H9 (cell line): ENCODE data around the gene KCNMB2. TPM values are rescaled to one million over a fixed set of nuclear protein-coding genes. Genes with fewer than 3 reads are reported as not detected.

ENCODE experiments used
- DNase-seq: peaks from one replicate; pipeline ENCODE4 v3.0.0-alpha.2; 2017
- H2AFZ ChIP-seq: one replicate; pipeline ENCODE4 v1.6.1; 2013; ENCODE audit warnings: mild to moderate bottlenecking, low read length, control low read depth, moderate library complexity
- H2AK5ac ChIP-seq: 2 replicates; pipeline ENCODE4 v1.6.1; 2013; ENCODE audit warnings: low read length, control low read depth, mixed read lengths; ENCODE audit not compliant: insufficient read length
- H2BK120ac ChIP-seq: one replicate; pipeline ENCODE4 v1.6.1; 2013; ENCODE audit warnings: low read depth, mild to moderate bottlenecking, low read length, control low read depth, inconsistent platforms; ENCODE audit not compliant: poor library complexity, severe bottlenecking
- H2BK12ac ChIP-seq: 2 replicates; pipeline ENCODE4 v1.6.1; 2013; ENCODE audit warnings: low read length, control low read depth, mixed read lengths, low read depth; ENCODE audit not compliant: insufficient read length
- H2BK15ac ChIP-seq: 2 replicates; pipeline ENCODE4 v1.6.1; 2013; ENCODE audit warnings: low read depth, low read length, control low read depth
- H2BK20ac ChIP-seq: one replicate; pipeline ENCODE4 v1.6.1; 2013; ENCODE audit warnings: low read depth, mild to moderate bottlenecking, low read length, control low read depth, inconsistent platforms; ENCODE audit not compliant: poor library complexity, severe bottlenecking
- H2BK5ac ChIP-seq: 2 replicates; pipeline ENCODE4 v1.6.1; 2013; ENCODE audit warnings: low read length, control low read depth, mixed read lengths; ENCODE audit not compliant: insufficient read length
- H3K14ac ChIP-seq: 2 replicates; pipeline ENCODE4 v1.6.1; 2013; ENCODE audit warnings: low read length, control low read depth; ENCODE audit not compliant: insufficient read depth
- H3K18ac ChIP-seq: 2 replicates; pipeline ENCODE4 v1.6.1; 2013; ENCODE audit warnings: low read depth, mild to moderate bottlenecking, mixed read lengths, low read length, control low read depth; ENCODE audit not compliant: insufficient read length
- H3K23ac ChIP-seq: 2 replicates; pipeline ENCODE4 v1.6.1; 2013; ENCODE audit warnings: low read length, control low read depth, mixed read lengths, low read depth; ENCODE audit not compliant: insufficient read length
- H3K23me2 ChIP-seq: 2 replicates; pipeline ENCODE4 v1.6.1; 2013; ENCODE audit warnings: low read depth, mild to moderate bottlenecking, mixed read lengths, low read length, control low read depth; ENCODE audit not compliant: insufficient read length, poor library complexity, severe bottlenecking
- H3K27ac ChIP-seq: 2 replicates; pipeline ENCODE4 v1.5.1; 2013; ENCODE audit warnings: low read length, control low read depth, mixed read lengths, low read depth; ENCODE audit not compliant: insufficient read length
- H3K27me3 ChIP-seq: 2 replicates; pipeline ENCODE4 v1.6.1; 2013; ENCODE audit warnings: low read length, control low read depth, inconsistent platforms; ENCODE audit not compliant: insufficient read depth
- H3K4ac ChIP-seq: 2 replicates; pipeline ENCODE4 v1.6.1; 2013; ENCODE audit warnings: low read depth, mild to moderate bottlenecking, control low read depth, inconsistent platforms, low read length, moderate library complexity
- H3K4me1 ChIP-seq: 2 replicates; pipeline ENCODE4 v1.6.1; 2013; ENCODE audit warnings: low read length, control low read depth, inconsistent platforms; ENCODE audit not compliant: insufficient read depth
- H3K4me2 ChIP-seq: 2 replicates; pipeline ENCODE4 v1.6.1; 2013; ENCODE audit warnings: low read length, control low read depth, mixed read lengths; ENCODE audit not compliant: insufficient read length, insufficient read depth
- H3K56ac ChIP-seq: 2 replicates; pipeline ENCODE4 v1.6.1; 2013; ENCODE audit warnings: low read depth, mild to moderate bottlenecking, mixed read lengths, low read length, control low read depth; ENCODE audit not compliant: insufficient read length
- H3K79me1 ChIP-seq: 2 replicates; pipeline ENCODE4 v1.6.1; 2013; ENCODE audit warnings: low read depth, mild to moderate bottlenecking, moderate library complexity, low read length, control low read depth, inconsistent platforms; ENCODE audit not compliant: insufficient read depth, poor library complexity, severe bottlenecking
- H3K79me2 ChIP-seq: 2 replicates; pipeline ENCODE4 v1.6.1; 2013; ENCODE audit warnings: low read length, control low read depth, inconsistent platforms; ENCODE audit not compliant: insufficient read depth
- H3K9ac ChIP-seq: 2 replicates; pipeline ENCODE4 v1.6.1; 2013; ENCODE audit warnings: low read length, control low read depth, mixed read lengths; ENCODE audit not compliant: insufficient read length; ENCODE audit errors: extremely low read depth
- H3K9me3 ChIP-seq: one replicate; pipeline ENCODE4 v1.6.1; 2013; ENCODE audit warnings: low read depth, low read length, inconsistent platforms; ENCODE audit not compliant: control insufficient read depth
- H3T11ph ChIP-seq: one replicate; pipeline ENCODE4 v1.6.1; 2013; ENCODE audit warnings: mild to moderate bottlenecking, low read length, control low read depth, inconsistent platforms
- H4K20me1 ChIP-seq: one replicate; pipeline ENCODE4 v1.6.1; 2013; ENCODE audit not compliant: control insufficient read depth, insufficient read length, insufficient read depth
- H4K5ac ChIP-seq: 2 replicates; pipeline ENCODE4 v1.6.1; 2013; ENCODE audit warnings: low read depth, mild to moderate bottlenecking, mixed read lengths, low read length, control low read depth; ENCODE audit not compliant: insufficient read length
- H4K8ac ChIP-seq: replicated peaks from 2 replicates; pipeline ENCODE4 v1.6.1; 2013; ENCODE audit warnings: low read length, control low read depth, mixed read lengths, low read depth; ENCODE audit not compliant: insufficient read length
- H4K91ac ChIP-seq: 2 replicates; pipeline ENCODE4 v1.6.1; 2013; ENCODE audit warnings: low read depth, mild to moderate bottlenecking, moderate library complexity, mixed read lengths, low read length, control low read depth; ENCODE audit not compliant: insufficient read length
- H3K27ac Mint-ChIP-seq, 3 experiments: 2 replicates in 2 of 3; 3 replicates in 1 of 3; pipeline ENCODE4 v1.8.0; 2020 to 2021; ENCODE audit warnings: mixed read lengths in 3 of 3, mild to moderate bottlenecking in 1 of 3, moderate library complexity in 1 of 3
- H3K27me3 Mint-ChIP-seq: 2 replicates; pipeline ENCODE4 v1.8.0; 2021; ENCODE audit warnings: low read depth, mild to moderate bottlenecking, moderate library complexity, mixed read lengths
- H3K36me3 Mint-ChIP-seq, 3 experiments: 2 replicates in 2 of 3; 3 replicates in 1 of 3; pipeline ENCODE4 v1.8.0; 2020 to 2021; ENCODE audit warnings: low read depth in 3 of 3, mixed read lengths in 3 of 3; ENCODE audit not compliant: insufficient read depth in 1 of 3
- H3K4me1 Mint-ChIP-seq, 2 experiments: 2 replicates each; pipeline ENCODE4 v1.8.0; 2020; ENCODE audit warnings: mixed read lengths in 2 of 2
- H3K4me3 Mint-ChIP-seq, 2 experiments: 2 replicates in 1 of 2; 3 replicates in 1 of 2; pipeline ENCODE4 v1.8.0; 2020 to 2021; ENCODE audit warnings: mild to moderate bottlenecking in 2 of 2, mixed read lengths in 2 of 2, moderate library complexity in 1 of 2
- H3K9me3 Mint-ChIP-seq, 2 experiments: 2 replicates in 1 of 2; 3 replicates in 1 of 2; pipeline ENCODE4 v1.8.0; 2020; ENCODE audit warnings: mild to moderate bottlenecking in 2 of 2, mixed read lengths in 2 of 2, moderate library complexity in 1 of 2
- total RNA-seq: library from RNA; stranded (reverse); gene quantifications from 2 replicates; pipeline ENCODE4 v1.2.1, GENCODE V29; 2021
- TF ChIP-seq, protein P1 (sequence below): fragments of 200-600 bp; sonication (generic); conservative IDR thresholded peaks from 3 replicates; pipeline ENCODE4 v1.8.0; 2021; ENCODE audit warnings: antibody characterized with exemption, mild to moderate bottlenecking

The KCNMB2 gene
- total RNA-seq, 1 experiment from 2014 or later: not detected

DNA sequence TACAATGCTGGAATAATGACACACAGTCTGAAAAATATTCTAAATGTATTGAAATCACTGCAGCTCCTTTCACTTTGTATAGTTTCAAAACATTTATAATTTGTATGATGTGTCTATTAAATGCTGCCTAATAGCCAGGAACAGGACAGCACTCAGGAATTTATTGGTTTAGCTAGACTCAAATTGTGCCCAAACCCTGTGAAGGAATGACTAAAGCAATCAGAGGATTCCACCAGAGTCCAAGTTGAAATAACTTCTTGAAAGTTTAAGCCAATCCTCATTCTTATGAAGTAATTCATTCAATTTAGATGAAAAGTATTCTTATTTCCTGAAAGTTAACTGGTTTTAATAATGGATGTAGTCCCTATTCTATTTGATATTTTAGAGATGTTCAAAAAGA is 268.4 kb downstream of the KCNMB2 start:
- H2BK12ac ChIP-seq: no peak overlapping the region
- no peak overlapping the region for H3K9ac ChIP-seq
- H3K4ac ChIP-seq: no peak overlapping the region
- Mint-ChIP-seq H3K4me1 (peaks cover 8 to 14% of the 10 kb centered on the region in 2 experiments), H3K27me3 (no peaks in the 10 kb centered on the region), H3K27ac (no peak overlapping the region), H3K4me3 (no peak overlapping the region), H3K36me3 (no peaks in the 10 kb centered on the region), H3K9me3 (no peaks in the 10 kb centered on the region)
- no peak overlapping the region for H3T11ph ChIP-seq
- no peak overlapping the region for H3K23ac ChIP-seq
- no peak overlapping the region for H2BK5ac ChIP-seq
- no peak for DNase-seq
- H3K79me2 ChIP-seq: no peaks in the 10 kb centered on the region; the same call in 1 of the 2 replicates
- H2AFZ ChIP-seq: no peak overlapping the region
- no peak overlapping the region for H3K4me2 ChIP-seq
- H3K79me1 ChIP-seq: no peaks in the 10 kb centered on the region
- H4K20me1 ChIP-seq: no peaks in the 10 kb centered on the region
- H3K27me3 ChIP-seq: no peaks in the 10 kb centered on the region
- H3K14ac ChIP-seq: no peak overlapping the region
- TF ChIP-seq, protein P1, sequence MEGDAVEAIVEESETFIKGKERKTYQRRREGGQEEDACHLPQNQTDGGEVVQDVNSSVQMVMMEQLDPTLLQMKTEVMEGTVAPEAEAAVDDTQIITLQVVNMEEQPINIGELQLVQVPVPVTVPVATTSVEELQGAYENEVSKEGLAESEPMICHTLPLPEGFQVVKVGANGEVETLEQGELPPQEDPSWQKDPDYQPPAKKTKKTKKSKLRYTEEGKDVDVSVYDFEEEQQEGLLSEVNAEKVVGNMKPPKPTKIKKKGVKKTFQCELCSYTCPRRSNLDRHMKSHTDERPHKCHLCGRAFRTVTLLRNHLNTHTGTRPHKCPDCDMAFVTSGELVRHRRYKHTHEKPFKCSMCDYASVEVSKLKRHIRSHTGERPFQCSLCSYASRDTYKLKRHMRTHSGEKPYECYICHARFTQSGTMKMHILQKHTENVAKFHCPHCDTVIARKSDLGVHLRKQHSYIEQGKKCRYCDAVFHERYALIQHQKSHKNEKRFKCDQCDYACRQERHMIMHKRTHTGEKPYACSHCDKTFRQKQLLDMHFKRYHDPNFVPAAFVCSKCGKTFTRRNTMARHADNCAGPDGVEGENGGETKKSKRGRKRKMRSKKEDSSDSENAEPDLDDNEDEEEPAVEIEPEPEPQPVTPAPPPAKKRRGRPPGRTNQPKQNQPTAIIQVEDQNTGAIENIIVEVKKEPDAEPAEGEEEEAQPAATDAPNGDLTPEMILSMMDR: no peak
- no peak overlapping the region for H2AK5ac ChIP-seq
- H3K18ac ChIP-seq: no peak overlapping the region
- H3K27ac ChIP-seq: no peak overlapping the region
- no peak overlapping the region for H4K91ac ChIP-seq
- no peak overlapping the region for H3K56ac ChIP-seq
- H4K5ac ChIP-seq: no peak overlapping the region
- no peaks in the 10 kb centered on the region for H3K9me3 ChIP-seq
- H4K8ac ChIP-seq: no peak overlapping the region
- H2BK15ac ChIP-seq: no peak overlapping the region
- no peak overlapping the region for H2BK20ac ChIP-seq
- H3K4me1 ChIP-seq: peaks cover 2% of the 10 kb centered on the region; the same call in 1 of the 2 replicates
- H2BK120ac ChIP-seq: no peak overlapping the region
- no peaks in the 10 kb centered on the region for H3K23me2 ChIP-seq
